ENCODE measurements around the gene GTF2F2. TPM values are rescaled to one million over a fixed set of nuclear protein-coding genes. Genes with fewer than 3 reads are reported as not detected.

The GTF2F2 gene, protein sequence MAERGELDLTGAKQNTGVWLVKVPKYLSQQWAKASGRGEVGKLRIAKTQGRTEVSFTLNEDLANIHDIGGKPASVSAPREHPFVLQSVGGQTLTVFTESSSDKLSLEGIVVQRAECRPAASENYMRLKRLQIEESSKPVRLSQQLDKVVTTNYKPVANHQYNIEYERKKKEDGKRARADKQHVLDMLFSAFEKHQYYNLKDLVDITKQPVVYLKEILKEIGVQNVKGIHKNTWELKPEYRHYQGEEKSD
- 46.9 TPM for polyA plus RNA-seq (2013, experiment 1 of 2)
- polyA plus RNA-seq (2013, experiment 2 of 2): 50.0 TPM

DNA sequence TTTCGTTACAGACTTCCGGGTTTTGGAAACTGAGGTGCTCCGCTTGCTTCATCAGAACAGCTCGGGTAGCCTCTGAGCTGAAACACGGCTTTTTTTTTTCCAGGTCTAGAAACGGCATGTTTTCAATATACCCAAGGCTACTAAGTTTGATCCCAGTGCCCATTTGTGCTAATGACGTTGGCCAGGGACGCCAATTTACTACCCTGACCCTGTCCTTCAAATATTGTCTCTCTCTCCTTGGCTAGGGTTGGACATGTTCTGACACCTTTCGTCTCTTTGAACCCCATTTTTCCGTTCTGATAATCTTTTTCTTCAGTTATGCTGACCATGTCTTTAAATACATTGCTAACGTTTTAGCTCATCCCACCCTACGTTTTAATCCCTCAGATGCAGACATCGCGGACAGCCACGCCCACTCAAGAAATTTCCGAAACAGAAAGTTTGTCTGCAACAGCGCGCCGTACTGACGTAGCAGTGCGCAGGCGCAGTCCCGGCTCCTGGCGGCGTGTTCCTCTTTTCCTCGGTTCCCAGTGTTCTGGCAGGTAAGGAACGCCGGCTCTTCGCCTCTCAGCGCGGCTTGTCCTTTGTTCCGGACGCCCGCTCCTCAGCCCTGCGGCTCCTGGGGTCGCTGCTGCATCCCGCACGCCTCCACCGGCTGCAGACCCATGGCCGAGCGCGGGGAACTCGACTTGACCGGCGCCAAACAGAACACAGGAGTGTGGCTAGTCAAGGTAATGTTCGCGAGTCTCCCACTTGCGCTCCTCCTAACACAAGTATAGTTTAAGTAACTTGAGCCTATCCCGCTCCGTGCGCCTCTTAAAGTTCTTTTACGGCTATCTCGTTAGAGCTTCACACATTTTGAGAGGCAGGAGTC is at the start of gene GTF2F2:
Gene GTF2F2, plus strand, starts transcription at position 520 of the 874 bp plus-strand sequence. Its CDS starts 146 bp downstream, at position 666.
- peak; percentile 83 for DNase-seq (ENCODE audit: low spot score)
- H3K4me2 ChIP-seq (ENCODE audit: insufficient read depth, low read length, poor library complexity, severe bottlenecking): peak within 1 kb of the TSS; percentile 79
- H3K4me1 ChIP-seq (ENCODE audit: control insufficient read depth in 2 of 2, insufficient read depth in 1 of 2, low read depth in 1 of 2, low read length in 2 of 2): peaks cover 5 to 11% of the 10 kb centered on the region in 2 donors
- H4K8ac ChIP-seq (ENCODE audit: low read depth, low read length): no peak within 1 kb of the TSS
- H3K4ac ChIP-seq (ENCODE audit: low read length): no peak within 1 kb of the TSS
- H2AFZ ChIP-seq (ENCODE audit: low read length): peak within 1 kb of the TSS; percentile 92
- H3K27me3 ChIP-seq (ENCODE audit: control insufficient read depth in 3 of 3, insufficient read depth in 3 of 3, low read depth in 1 of 3, low read length in 3 of 3): no peaks in the 10 kb centered on the region
- WGBS, 2 donors (ENCODE audit: extremely low coverage in 2 of 2, insufficient read length in 2 of 2, insufficient replicate concordance in 1 of 2): no CpG with 5 or more reads among the region's 53 CpGs
- H3K36me3 ChIP-seq (replicated peaks in 1 of 2; ENCODE audit: control insufficient read depth in 2 of 2, insufficient read depth in 2 of 2, low read length in 2 of 2): peaks cover 3 to 9% of the 10 kb centered on the region in 2 donors
- no peak within 1 kb of the TSS for H2BK15ac ChIP-seq (ENCODE audit: low read length)
- H2AK5ac ChIP-seq (ENCODE audit: low read depth, low read length): no peak within 1 kb of the TSS
- H3K79me1 ChIP-seq (ENCODE audit: low read depth, low read length): peaks cover 6% of the 10 kb centered on the region
- H4K91ac ChIP-seq (ENCODE audit: low read depth, low read length, poor library complexity): no peak within 1 kb of the TSS
- H3K14ac ChIP-seq (ENCODE audit: low read length): peak within 1 kb of the TSS; percentile 90
- H2BK120ac ChIP-seq (ENCODE audit: low read depth, low read length): no peak within 1 kb of the TSS
- no peak within 1 kb of the TSS for H2BK12ac ChIP-seq (ENCODE audit: low read length)
- peak within 1 kb of the TSS; percentile 78 to 87 for H3K4me3 ChIP-seq (ENCODE audit: low read length in 2 of 2)
- peak within 1 kb of the TSS; percentile 96 for H3K18ac ChIP-seq (ENCODE audit: low read length)
- H3K23ac ChIP-seq (ENCODE audit: low read depth, low read length, poor library complexity): peak within 1 kb of the TSS; percentile 67
- H3K9ac ChIP-seq (ENCODE audit: low read depth, low read length, poor library complexity): peak within 1 kb of the TSS; percentile 95
- H3K9me3 ChIP-seq (replicated peaks in 1 of 2; ENCODE audit: control insufficient read depth in 2 of 2, insufficient read depth in 1 of 2, low read depth in 1 of 2, low read length in 2 of 2): no peaks in the 10 kb centered on the region
- peak within 1 kb of the TSS; percentile 70 for H3K27ac ChIP-seq (replicated peaks; ENCODE audit: low read length)
- peak within 1 kb of the TSS; percentile 83 for H2BK5ac ChIP-seq (ENCODE audit: low read length)

DNA sequence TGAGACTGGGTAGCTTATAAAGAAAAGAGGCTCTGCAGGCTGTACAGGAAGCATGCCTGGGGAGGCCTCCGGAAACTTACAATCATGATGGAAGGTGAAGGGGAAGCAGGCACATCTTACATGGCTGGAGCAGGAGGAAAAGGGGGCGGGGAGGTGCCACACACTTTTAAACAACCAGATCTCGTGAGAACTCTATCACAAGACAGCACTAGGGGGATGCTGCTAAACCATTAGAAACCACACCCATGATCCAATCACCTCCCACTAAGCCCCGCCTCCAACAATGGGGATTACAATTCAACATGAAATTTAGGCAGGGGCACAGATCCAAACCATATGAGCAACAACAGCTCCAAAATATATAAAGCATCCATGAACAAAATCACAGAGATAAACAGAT is 46.5 kb upstream of the GTF2F2 start:
- no peak overlapping the region for H3K14ac ChIP-seq (ENCODE audit: low read length)
- no peak overlapping the region for H2BK12ac ChIP-seq (ENCODE audit: low read length)
- no peak for DNase-seq (ENCODE audit: low spot score)
- H3K36me3 ChIP-seq (replicated peaks in 1 of 2; ENCODE audit: control insufficient read depth in 2 of 2, insufficient read depth in 2 of 2, low read length in 2 of 2): no peaks in the 10 kb centered on the region
- no peak overlapping the region for H2AFZ ChIP-seq (ENCODE audit: low read length)
- H3K23ac ChIP-seq (ENCODE audit: low read depth, low read length, poor library complexity): no peak overlapping the region
- H3K4me3 ChIP-seq (ENCODE audit: low read length in 2 of 2): no peak overlapping the region
- no peak overlapping the region for H2AK5ac ChIP-seq (ENCODE audit: low read depth, low read length)
- no peaks in the 10 kb centered on the region for H3K4me1 ChIP-seq (ENCODE audit: control insufficient read depth in 2 of 2, insufficient read depth in 1 of 2, low read depth in 1 of 2, low read length in 2 of 2)
- no peak overlapping the region for H2BK120ac ChIP-seq (ENCODE audit: low read depth, low read length)
- no peak overlapping the region for H2BK15ac ChIP-seq (ENCODE audit: low read length)
- no CpG with 5 or more reads among the region's 4 CpGs for WGBS, 2 donors (ENCODE audit: extremely low coverage in 2 of 2, insufficient read length in 2 of 2, insufficient replicate concordance in 1 of 2)
- H3K27ac ChIP-seq (replicated peaks; ENCODE audit: low read length): no peak overlapping the region
- H4K8ac ChIP-seq (ENCODE audit: low read depth, low read length): no peak overlapping the region
- H3K4me2 ChIP-seq (ENCODE audit: insufficient read depth, low read length, poor library complexity, severe bottlenecking): no peak overlapping the region
- H3K4ac ChIP-seq (ENCODE audit: low read length): no peak overlapping the region
- H3K9ac ChIP-seq (ENCODE audit: low read depth, low read length, poor library complexity): no peak overlapping the region
- no peaks in the 10 kb centered on the region for H3K9me3 ChIP-seq (replicated peaks in 1 of 2; ENCODE audit: control insufficient read depth in 2 of 2, insufficient read depth in 1 of 2, low read depth in 1 of 2, low read length in 2 of 2)
- H2BK5ac ChIP-seq (ENCODE audit: low read length): no peak overlapping the region
- H3K79me1 ChIP-seq (ENCODE audit: low read depth, low read length): no peaks in the 10 kb centered on the region
- H4K91ac ChIP-seq (ENCODE audit: low read depth, low read length, poor library complexity): no peak overlapping the region
- H3K27me3 ChIP-seq (ENCODE audit: control insufficient read depth in 3 of 3, insufficient read depth in 3 of 3, low read depth in 1 of 3, low read length in 3 of 3): no peaks in the 10 kb centered on the region
- no peak overlapping the region for H3K18ac ChIP-seq (ENCODE audit: low read length)

DNA sequence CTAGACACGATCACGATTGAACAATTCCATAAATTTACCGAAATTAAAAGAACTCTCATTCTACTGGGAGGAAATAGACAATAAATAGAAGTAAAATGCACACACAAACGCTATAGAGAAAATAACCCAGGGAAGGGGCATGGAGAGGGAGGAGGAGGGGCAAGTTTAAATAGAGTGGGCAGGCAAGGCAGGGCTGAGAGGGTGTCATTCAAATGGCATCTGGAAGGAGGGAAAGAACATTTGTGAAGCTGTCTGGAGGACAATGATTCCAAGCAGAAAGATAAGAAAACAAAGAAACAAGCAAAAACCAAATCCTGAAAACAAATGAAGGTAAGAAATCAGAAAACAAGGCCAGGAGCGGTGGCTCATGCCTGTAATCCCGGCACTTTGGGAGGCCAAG is 45.6 kb upstream of the GTF2F2 start:
- no peak overlapping the region for H3K14ac ChIP-seq (ENCODE audit: low read length)
- H3K4ac ChIP-seq (ENCODE audit: low read length): no peak overlapping the region
- no peak overlapping the region for H4K91ac ChIP-seq (ENCODE audit: low read depth, low read length, poor library complexity)
- no peak overlapping the region for H2AFZ ChIP-seq (ENCODE audit: low read length)
- no peaks in the 10 kb centered on the region for H3K4me1 ChIP-seq (ENCODE audit: control insufficient read depth in 2 of 2, insufficient read depth in 1 of 2, low read depth in 1 of 2, low read length in 2 of 2)
- no peak overlapping the region for H3K4me2 ChIP-seq (ENCODE audit: insufficient read depth, low read length, poor library complexity, severe bottlenecking)
- DNase-seq (ENCODE audit: low spot score): no peak
- H3K79me1 ChIP-seq (ENCODE audit: low read depth, low read length): no peaks in the 10 kb centered on the region
- H2BK12ac ChIP-seq (ENCODE audit: low read length): no peak overlapping the region
- no peak overlapping the region for H3K4me3 ChIP-seq (ENCODE audit: low read length in 2 of 2)
- H3K23ac ChIP-seq (ENCODE audit: low read depth, low read length, poor library complexity): no peak overlapping the region
- no CpG with 5 or more reads among the region's 6 CpGs for whole genome bisulfite sequencing, 2 donors (ENCODE audit: extremely low coverage in 2 of 2, insufficient read length in 2 of 2, insufficient replicate concordance in 1 of 2)
- H2BK120ac ChIP-seq (ENCODE audit: low read depth, low read length): no peak overlapping the region
- H2BK5ac ChIP-seq (ENCODE audit: low read length): no peak overlapping the region
- H2AK5ac ChIP-seq (ENCODE audit: low read depth, low read length): no peak overlapping the region
- no peaks in the 10 kb centered on the region for H3K36me3 ChIP-seq (replicated peaks in 1 of 2; ENCODE audit: control insufficient read depth in 2 of 2, insufficient read depth in 2 of 2, low read length in 2 of 2)
- no peak overlapping the region for H3K9ac ChIP-seq (ENCODE audit: low read depth, low read length, poor library complexity)
- no peaks in the 10 kb centered on the region for H3K27me3 ChIP-seq (ENCODE audit: control insufficient read depth in 3 of 3, insufficient read depth in 3 of 3, low read depth in 1 of 3, low read length in 3 of 3)
- no peak overlapping the region for H3K18ac ChIP-seq (ENCODE audit: low read length)
- no peaks in the 10 kb centered on the region for H3K9me3 ChIP-seq (replicated peaks in 1 of 2; ENCODE audit: control insufficient read depth in 2 of 2, insufficient read depth in 1 of 2, low read depth in 1 of 2, low read length in 2 of 2)
- no peak overlapping the region for H3K27ac ChIP-seq (replicated peaks; ENCODE audit: low read length)
- H2BK15ac ChIP-seq (ENCODE audit: low read length): no peak overlapping the region
- no peak overlapping the region for H4K8ac ChIP-seq (ENCODE audit: low read depth, low read length)

DNA sequence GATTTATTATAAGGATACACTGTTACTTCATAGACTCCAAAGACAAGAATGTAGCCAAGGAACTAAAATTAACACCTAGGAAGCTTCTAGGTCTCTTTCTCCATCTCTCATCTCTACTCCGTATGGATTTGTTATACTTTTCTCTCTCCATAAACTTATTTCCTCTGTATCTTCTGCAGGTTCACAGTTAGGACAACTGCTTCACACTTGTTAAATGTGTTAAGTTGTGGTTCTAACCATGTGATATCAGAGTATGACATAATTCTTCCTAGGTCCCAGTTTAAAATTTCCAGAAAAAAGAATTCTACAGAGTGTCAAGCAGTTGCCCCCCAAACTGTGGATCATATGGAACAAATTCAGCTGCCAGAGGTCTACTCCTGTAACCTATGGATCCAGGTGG is 42.3 kb upstream of the GTF2F2 start:
- Histone ChIP-seq H2BK15ac (ENCODE audit: low read length) (no peak overlapping the region), H2BK12ac (ENCODE audit: low read length) (no peak overlapping the region), H2BK120ac (ENCODE audit: low read depth, low read length) (no peak overlapping the region), H4K8ac (ENCODE audit: low read depth, low read length) (no peak overlapping the region), H4K91ac (ENCODE audit: low read depth, low read length, poor library complexity) (no peak overlapping the region), H3K4me1 (ENCODE audit: control insufficient read depth in 2 of 2, insufficient read depth in 1 of 2, low read depth in 1 of 2, low read length in 2 of 2) (no peaks in the 10 kb centered on the region), H3K4ac (ENCODE audit: low read length) (no peak overlapping the region), H3K36me3 (replicated peaks in 1 of 2; ENCODE audit: control insufficient read depth in 2 of 2, insufficient read depth in 2 of 2, low read length in 2 of 2) (no peaks in the 10 kb centered on the region), H3K4me3 (ENCODE audit: low read length in 2 of 2) (no peak overlapping the region), H3K14ac (ENCODE audit: low read length) (no peak overlapping the region), H3K27ac (replicated peaks; ENCODE audit: low read length) (no peak overlapping the region), H2AFZ (ENCODE audit: low read length) (no peak overlapping the region), H2BK5ac (ENCODE audit: low read length) (no peak overlapping the region), H3K9ac (ENCODE audit: low read depth, low read length, poor library complexity) (no peak overlapping the region), H3K4me2 (ENCODE audit: insufficient read depth, low read length, poor library complexity, severe bottlenecking) (no peak overlapping the region), H3K18ac (ENCODE audit: low read length) (no peak overlapping the region), H3K23ac (ENCODE audit: low read depth, low read length, poor library complexity) (no peak overlapping the region), H3K27me3 (ENCODE audit: control insufficient read depth in 3 of 3, insufficient read depth in 3 of 3, low read depth in 1 of 3, low read length in 3 of 3) (no peaks in the 10 kb centered on the region), H2AK5ac (ENCODE audit: low read depth, low read length) (no peak overlapping the region), H3K9me3 (replicated peaks in 1 of 2; ENCODE audit: control insufficient read depth in 2 of 2, insufficient read depth in 1 of 2, low read depth in 1 of 2, low read length in 2 of 2) (no peaks in the 10 kb centered on the region), H3K79me1 (ENCODE audit: low read depth, low read length) (no peaks in the 10 kb centered on the region)
- DNase-seq (ENCODE audit: low spot score): no peak
- WGBS, 2 donors (ENCODE audit: extremely low coverage in 2 of 2, insufficient read length in 2 of 2, insufficient replicate concordance in 1 of 2): no CpG with 5 or more reads among the region's 1 CpG
